Neural cell (in vitro differentiated cells): Measurements from ENCODE around the gene OS9. TPM values are rescaled to one million over a fixed set of nuclear protein-coding genes. Genes with fewer than 3 reads are reported as not detected.
"Not testable (repeated sequence)": the region's sequence is repeated elsewhere in the genome, so short reads cannot be mapped to it uniquely, and the experiment has no call there.

Experiments
- H2AFZ ChIP-seq: fragments of 200-600, 300-800 bp; sonication (generic), shearing (Covaris generic); 2 replicates; pipeline ENCODE4 v1.6.0; 2014; ENCODE audit warnings: low read depth, mild to moderate bottlenecking, antibody characterized with exemption, low read length, moderate library complexity
- H3F3A ChIP-seq: fragments of 200-600 bp; shearing (Covaris generic); 2 replicates; pipeline ENCODE4 v1.6.1; 2016; ENCODE audit warnings: mild to moderate bottlenecking, moderate library complexity, mixed read lengths, antibody characterized with exemption, low read length; ENCODE audit not compliant: insufficient read depth, poor library complexity, severe bottlenecking
- H3K27ac ChIP-seq: fragments of 200-600, 300-800 bp; sonication (generic), shearing (Covaris generic); 2 replicates; pipeline ENCODE4 v1.5.1; 2014; ENCODE audit warnings: mild to moderate bottlenecking, low read length, moderate library complexity
- H3K27me3 ChIP-seq: fragments of 300-800, 200-600 bp; sonication (generic), shearing (Covaris generic); 2 replicates; pipeline ENCODE4 v1.6.0; 2014; ENCODE audit warnings: mild to moderate bottlenecking, low read depth, low read length, moderate library complexity; ENCODE audit not compliant: insufficient read depth
- H3K36me3 ChIP-seq: fragments of 300-800, 200-600 bp; sonication (generic), shearing (Covaris generic); 2 replicates; pipeline ENCODE4 v1.5.1; 2014; ENCODE audit warnings: mild to moderate bottlenecking, antibody characterized with exemption, low read length, moderate library complexity; ENCODE audit not compliant: insufficient read depth
- H3K4me2 ChIP-seq: fragments of 300-800, 200-600 bp; sonication (generic), shearing (Covaris generic); 2 replicates; pipeline ENCODE4 v1.6.0; 2014; ENCODE audit warnings: mild to moderate bottlenecking, low read length
- H3K4me3 ChIP-seq: fragments of 300-800, 200-600 bp; sonication (generic), shearing (Covaris generic); 2 replicates; pipeline ENCODE4 v1.5.1; 2014; ENCODE audit warnings: mild to moderate bottlenecking, low read length, moderate library complexity
- H3K79me2 ChIP-seq: fragments of 200-600 bp; shearing (Covaris generic); replicated peaks from 2 replicates; pipeline ENCODE4 v1.6.0; 2014; ENCODE audit warnings: mild to moderate bottlenecking, low read length, moderate library complexity; ENCODE audit not compliant: insufficient read depth
- H3K9ac ChIP-seq: fragments of 300-800, 200-600 bp; sonication (generic), shearing (Covaris generic); 2 replicates; pipeline ENCODE4 v1.6.1; 2016; ENCODE audit warnings: mild to moderate bottlenecking, low read length, mixed read lengths
- H3K9me2 ChIP-seq: fragments of 200-600 bp; shearing (Covaris generic); 2 replicates; pipeline ENCODE4 v1.6.1; 2016; ENCODE audit warnings: mild to moderate bottlenecking, low read length, mixed read lengths; ENCODE audit not compliant: insufficient read depth
- H3K9me3 ChIP-seq: fragments of 200-600, 300-800 bp; sonication (generic), shearing (Covaris generic); 2 replicates; pipeline ENCODE4 v1.6.1; 2016; ENCODE audit warnings: mild to moderate bottlenecking, mixed run types, low read length, moderate library complexity, mixed read lengths
- H4K20me1 ChIP-seq: fragments of 200-600 bp; shearing (Covaris generic); 2 replicates; pipeline ENCODE4 v1.6.1; 2016; ENCODE audit warnings: mild to moderate bottlenecking, mixed run types; ENCODE audit not compliant: insufficient read depth
- CTCF ChIP-seq: fragments of 450-650 bp; IDR thresholded peaks from 2 replicates; pipeline ENCODE4 v1.5.1; 2014; ENCODE audit warnings: antibody characterized with exemption, mild to moderate bottlenecking, moderate library complexity; ENCODE audit not compliant: poor library complexity, severe bottlenecking
- EP300 ChIP-seq: fragments of 450-650 bp; conservative IDR thresholded peaks from 2 replicates; pipeline ENCODE4 v1.6.1; 2014; ENCODE audit warnings: antibody characterized with exemption, mild to moderate bottlenecking, moderate library complexity; ENCODE audit not compliant: poor library complexity, severe bottlenecking
- EZH2 ChIP-seq: fragments of 200-600, 300-800 bp; shearing (Covaris generic), sonication (generic); IDR thresholded peaks from 2 replicates; pipeline ENCODE4 v1.6.1; 2014; ENCODE audit warnings: antibody characterized with exemption, low read length, borderline replicate concordance, mild to moderate bottlenecking; ENCODE audit not compliant: insufficient read depth, poor library complexity, severe bottlenecking
- MXI1 ChIP-seq: fragments of 450-650 bp; conservative IDR thresholded peaks from 2 replicates; pipeline ENCODE4 v1.6.1; 2014; ENCODE audit warnings: antibody characterized with exemption, mild to moderate bottlenecking; ENCODE audit not compliant: poor library complexity, severe bottlenecking
- POLR2AphosphoS5 ChIP-seq: IDR thresholded peaks from 2 replicates; pipeline ENCODE4 v1.6.1; 2012
- RAD21 ChIP-seq: fragments of 450-650 bp; conservative IDR thresholded peaks from 2 replicates; pipeline ENCODE4 v1.6.1; 2014; ENCODE audit warnings: antibody characterized with exemption, mild to moderate bottlenecking, moderate library complexity
- REST ChIP-seq: IDR thresholded peaks from 2 replicates; pipeline ENCODE4 v1.6.1; 2012; ENCODE audit warnings: borderline replicate concordance
- SMC3 ChIP-seq: fragments of 450-650 bp; conservative IDR thresholded peaks from 2 replicates; pipeline ENCODE4 v1.6.1; 2014; ENCODE audit warnings: antibody characterized with exemption, mild to moderate bottlenecking, moderate library complexity; ENCODE audit not compliant: poor library complexity
- TAF1 ChIP-seq: IDR thresholded peaks from 2 replicates; pipeline ENCODE4 v1.6.1; 2012; ENCODE audit warnings: low read depth
- polyA plus RNA-seq: library from polyadenylated mRNA; depleted of rRNA; stranded (reverse); fragments of >200 nt; gene quantifications from 2 replicates; pipeline ENCODE4 v1.2.3, GENCODE V29; 2014

The OS9 gene
- polyA plus RNA-seq, 1 donor from 2014 or later = 248 TPM

- Histone ChIP-seq H3K9me2 (no peaks in the 10 kb centered on the region), H3K9ac (no peak overlapping the region)
- no peak for TF ChIP-seq TAF1
- no peak for TF ChIP-seq SMC3
- TF ChIP-seq REST = no peak
- no peak for TF ChIP-seq POLR2AphosphoS5
- TF ChIP-seq CTCF = no peak
- no peak for TF ChIP-seq MXI1
- TF ChIP-seq EP300 = no peak
- TF ChIP-seq EZH2 = no peak
- no peak for TF ChIP-seq RAD21
These were observed 32.6 kb upstream of the OS9 start for GRCh38 chr12:57661376-57661775.

GRCh38 chr12:57665066-57665820 is 28.7 kb upstream of the OS9 start:
- H3K27me3 ChIP-seq, H3K9me3 ChIP-seq, H3K9ac ChIP-seq, H3K9me2 ChIP-seq, H2AFZ ChIP-seq, H3K27ac ChIP-seq, H4K20me1 ChIP-seq, H3K4me3 ChIP-seq, H3F3A ChIP-seq, H3K79me2 ChIP-seq, H3K36me3 ChIP-seq, H3K4me2 ChIP-seq: not testable (repeated sequence)

More at GRCh38 chr12:57661376-57661775, 32.6 kb upstream of the OS9 start:
- Histone ChIP-seq H3K27me3 (no peaks in the 10 kb centered on the region), H3K27ac (no peak overlapping the region), H3K4me3 (no peak overlapping the region), H2AFZ (no peak overlapping the region), H3K4me2 (no peak overlapping the region), H4K20me1 (no peaks in the 10 kb centered on the region), H3K9me3 (no peaks in the 10 kb centered on the region), H3K36me3 (no peaks in the 10 kb centered on the region), H3K79me2 (no peaks in the 10 kb centered on the region), H3F3A (no peaks in the 10 kb centered on the region)
